CD4-positive, alpha-beta T cell treated with Interleukin-17A for 4 hours (primary cell): ENCODE measurements around the gene TACC2.

Experiments used
- DNase-seq: peaks from one replicate; pipeline ENCODE4 v3.0.0-alpha.2; 2020; ENCODE audit warnings: mixed read lengths

Gene TACC2

GRCh38 chr10:122127943-122128342 is 139.0 kb downstream of the TACC2 start:
- no peak for DNase-seq

GRCh38 chr10:122128357-122128756 is 139.4 kb downstream of the TACC2 start:
- DNase-seq: no peak

- no peak for DNase-seq
Measured at GRCh38 chr10:122130474-122131110, 141.6 kb downstream of the TACC2 start.

GRCh38 chr10:122132331-122132755 is 143.4 kb downstream of the TACC2 start:
- DNase-seq: no peak

GRCh38 chr10:122132882-122133565 is 144.1 kb downstream of the TACC2 start:
- no peak for DNase-seq

GRCh38 chr10:122135251-122136025 is 146.5 kb downstream of the TACC2 start:
- no peak for DNase-seq

GRCh38 chr10:122138831-122139625 is 150.1 kb downstream of the TACC2 start:
- DNase-seq: no peak

- DNase-seq: no peak
Measured at GRCh38 chr10:122139627-122140170, 150.7 kb downstream of the TACC2 start.

GRCh38 chr10:122140461-122140902 is 151.5 kb downstream of the TACC2 start:
- DNase-seq: no peak

GRCh38 chr10:122140941-122141623 is 152.1 kb downstream of the TACC2 start:
- DNase-seq: no peak

- DNase-seq: no peak
Measured at GRCh38 chr10:122141821-122142640, 153.1 kb downstream of the TACC2 start.

- peak; percentile 27 for DNase-seq
Measured at GRCh38 chr10:122142641-122143237, 153.8 kb downstream of the TACC2 start.

- DNase-seq: no peak
Measured at GRCh38 chr10:122143238-122143841, 154.4 kb downstream of the TACC2 start.

- no peak for DNase-seq
Measured at GRCh38 chr10:122144199-122144598, 155.2 kb downstream of the TACC2 start.

- no peak for DNase-seq
Measured at GRCh38 chr10:122145113-122145512, 156.2 kb downstream of the TACC2 start.

- no peak for DNase-seq
Measured at GRCh38 chr10:122147663-122148062, 158.7 kb downstream of the TACC2 start.

GRCh38 chr10:122148876-122149560 is 160.1 kb downstream of the TACC2 start:
- DNase-seq: no peak

GRCh38 chr10:122149561-122150505 is 160.9 kb downstream of the TACC2 start:
- DNase-seq: no peak
